Stimulated activated naive CD8-positive, alpha-beta T cell treated with anti-CD3 and anti-CD28 coated beads, Interleukin-15, amount 100 ng/mL, for 72 hours (primary cell): Measurements from ENCODE around the gene CDH20.

Source experiments
- ATAC-seq: fragments of 150-1000 bp; cut with Tn5 transposase; 2 replicates; pipeline ENCODE4 v1.10.0; 2021; ENCODE audit warnings: mild to moderate bottlenecking, moderate library complexity
- DNase-seq, 2 donors: peaks; one replicate each; pipeline ENCODE4 v3.0.0; 2021 to 2022
- H3K27ac Mint-ChIP-seq, 2 donors: one replicate each; pipeline ENCODE4 v1.8.0; 2022; ENCODE audit warnings: mild to moderate bottlenecking in 2 of 2, mixed read lengths in 2 of 2, moderate library complexity in 2 of 2
- H3K27me3 Mint-ChIP-seq: one replicate; pipeline ENCODE4 v1.8.0; 2022; ENCODE audit warnings: mixed read lengths
- H3K4me1 Mint-ChIP-seq: one replicate; pipeline ENCODE4 v1.8.0; 2022; ENCODE audit warnings: mild to moderate bottlenecking, mixed read lengths
- H3K4me3 Mint-ChIP-seq, 2 donors: one replicate each; pipeline ENCODE4 v1.8.0; 2022; ENCODE audit warnings: mild to moderate bottlenecking in 2 of 2, mixed read lengths in 2 of 2, moderate library complexity in 1 of 2
- H3K9me3 Mint-ChIP-seq, 2 donors: one replicate each; pipeline ENCODE4 v1.8.0; 2022; ENCODE audit warnings: mixed read lengths in 2 of 2

CDH20 gene

GRCh38 chr18:61528961-61529360 is 195.7 kb downstream of the CDH20 start:
- DNase-seq (no peak), ATAC-seq (no peak)
- Mint-ChIP-seq H3K27ac (no peak overlapping the region), H3K27me3 (peaks cover 5% of the 10 kb centered on the region), H3K4me3 (no peak overlapping the region), H3K9me3 (no peaks in the 10 kb centered on the region), H3K4me1 (no peaks in the 10 kb centered on the region)

DNA sequence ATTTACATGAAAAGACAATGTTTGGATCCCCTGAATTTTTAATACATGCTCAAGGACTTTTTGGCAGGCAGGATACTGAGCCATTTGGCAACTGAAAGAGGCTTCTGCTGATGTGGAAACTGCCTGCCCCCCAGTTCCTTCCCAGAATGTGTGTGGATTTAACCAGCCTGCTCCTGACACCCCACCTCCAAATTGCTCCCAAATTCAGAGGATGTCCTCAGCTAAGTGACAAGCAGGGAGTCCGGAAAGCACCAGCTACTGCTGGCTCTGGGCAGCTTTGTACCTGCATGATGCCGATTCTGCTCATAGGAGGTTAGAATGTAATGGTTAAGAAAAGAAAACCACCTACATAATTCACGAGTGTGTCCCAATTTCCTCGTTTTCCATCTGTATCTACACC is 197.5 kb downstream of the CDH20 start:
- Mint-ChIP-seq H3K27ac (no peak overlapping the region), H3K4me3 (no peak overlapping the region), H3K9me3 (no peaks in the 10 kb centered on the region), H3K4me1 (no peaks in the 10 kb centered on the region), H3K27me3 (peaks cover 9% of the 10 kb centered on the region)
- ATAC-seq (no peak), DNase-seq (no peak)

DNA sequence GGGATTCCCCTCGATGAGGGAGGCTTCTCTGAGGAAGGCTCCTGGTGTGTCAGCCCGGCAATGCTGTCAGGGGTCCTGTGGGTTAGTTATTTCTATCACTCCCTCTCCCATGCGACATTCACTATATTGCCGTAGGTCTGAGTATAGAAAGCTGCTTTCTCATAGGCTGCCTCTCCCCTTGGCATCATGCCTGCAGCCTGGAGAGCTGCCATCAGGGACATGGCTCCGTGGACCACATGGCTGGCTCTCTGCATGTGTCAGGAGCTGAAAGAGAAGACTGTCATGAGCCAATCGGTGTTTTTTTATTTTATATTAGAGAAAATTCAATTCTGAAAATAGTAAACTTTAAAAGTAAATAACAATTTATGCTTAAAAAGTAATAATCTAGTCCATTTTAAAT is 198.0 kb downstream of the CDH20 start:
- Mint-ChIP-seq H3K4me1 (no peaks in the 10 kb centered on the region), H3K27me3 (peaks cover 9% of the 10 kb centered on the region), H3K9me3 (no peaks in the 10 kb centered on the region), H3K4me3 (no peak overlapping the region), H3K27ac (no peak overlapping the region)
- ATAC-seq (no peak), DNase-seq (no peak)

- ATAC-seq (no peak), DNase-seq (no peak)
- H3K4me1 Mint-ChIP-seq: no peaks in the 10 kb centered on the region
- H3K27me3 Mint-ChIP-seq: peaks cover 9% of the 10 kb centered on the region
- H3K9me3 Mint-ChIP-seq: no peaks in the 10 kb centered on the region
- no peak overlapping the region for H3K4me3 Mint-ChIP-seq
- H3K27ac Mint-ChIP-seq: no peak overlapping the region
Measured at GRCh38 chr18:61531891-61532290, 198.7 kb downstream of the CDH20 start.

- no peaks in the 10 kb centered on the region for H3K4me1 Mint-ChIP-seq
- no peak overlapping the region for H3K27ac Mint-ChIP-seq
- peaks cover 9% of the 10 kb centered on the region for H3K27me3 Mint-ChIP-seq
- no peak overlapping the region for H3K4me3 Mint-ChIP-seq
- ATAC-seq (no peak), DNase-seq (no peak)
- H3K9me3 Mint-ChIP-seq: no peaks in the 10 kb centered on the region
Measured at GRCh38 chr18:61535401-61535800, 202.2 kb downstream of the CDH20 start.

GRCh38 chr18:61541673-61542072 is 208.4 kb downstream of the CDH20 start:
- no peak overlapping the region for H3K4me3 Mint-ChIP-seq
- ATAC-seq: no peak
- no peaks in the 10 kb centered on the region for H3K9me3 Mint-ChIP-seq
- no peaks in the 10 kb centered on the region for H3K4me1 Mint-ChIP-seq
- DNase-seq: no peak
- no peak overlapping the region for H3K27ac Mint-ChIP-seq
- H3K27me3 Mint-ChIP-seq: peaks cover 12% of the 10 kb centered on the region

DNA sequence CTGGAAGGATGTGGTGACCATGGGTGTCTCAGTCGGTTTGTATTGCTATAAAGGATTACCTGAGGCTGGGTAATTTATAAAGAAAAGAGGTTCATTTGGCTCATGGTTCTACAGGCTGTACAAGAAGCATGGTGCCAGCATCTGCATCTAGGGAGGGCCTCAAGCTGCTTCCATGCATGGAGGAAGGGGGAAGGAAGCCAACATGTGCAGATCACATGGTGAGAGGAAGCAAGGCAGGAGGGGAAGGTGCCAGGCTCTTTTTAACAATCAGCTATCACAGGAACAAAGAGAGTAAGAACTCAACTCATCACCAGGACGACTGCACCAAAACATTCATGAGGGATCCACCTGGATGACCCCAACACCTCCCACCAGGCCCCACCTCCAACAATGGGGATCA is 209.4 kb downstream of the CDH20 start:
- no peaks in the 10 kb centered on the region for H3K9me3 Mint-ChIP-seq
- ATAC-seq: no peak
- peaks cover 12% of the 10 kb centered on the region for H3K27me3 Mint-ChIP-seq
- no peaks in the 10 kb centered on the region for H3K4me1 Mint-ChIP-seq
- no peak overlapping the region for H3K4me3 Mint-ChIP-seq
- no peak for DNase-seq
- H3K27ac Mint-ChIP-seq: no peak overlapping the region

DNA sequence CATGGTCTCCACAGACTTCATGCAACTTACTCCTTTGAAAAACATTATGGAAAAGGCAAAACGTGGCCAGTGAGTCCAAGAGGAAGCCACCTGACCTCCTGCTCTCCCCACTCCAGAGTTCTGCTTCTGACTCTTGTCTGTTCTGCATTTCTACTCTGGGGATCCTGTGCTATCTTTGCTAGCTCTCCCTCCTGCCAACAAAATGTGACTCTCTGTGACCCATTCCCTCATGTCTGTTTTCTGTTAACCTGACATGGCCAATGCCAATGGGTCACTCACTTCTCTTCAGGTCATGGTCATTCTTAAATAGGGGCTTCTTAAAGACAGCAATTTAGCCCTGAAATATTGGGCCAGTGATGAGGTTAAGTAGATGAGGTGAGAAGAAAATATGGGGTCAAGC is 210.3 kb downstream of the CDH20 start:
- DNase-seq (no peak), ATAC-seq (no peak)
- Mint-ChIP-seq H3K27me3 (peaks cover 12% of the 10 kb centered on the region), H3K27ac (no peak overlapping the region), H3K9me3 (no peaks in the 10 kb centered on the region), H3K4me1 (no peaks in the 10 kb centered on the region), H3K4me3 (no peak overlapping the region)

GRCh38 chr18:61544178-61544577 is 210.9 kb downstream of the CDH20 start:
- no peaks in the 10 kb centered on the region for H3K9me3 Mint-ChIP-seq
- H3K4me1 Mint-ChIP-seq: no peaks in the 10 kb centered on the region
- peaks cover 12% of the 10 kb centered on the region for H3K27me3 Mint-ChIP-seq
- DNase-seq (no peak), ATAC-seq (no peak)
- H3K4me3 Mint-ChIP-seq: no peak overlapping the region
- no peak overlapping the region for H3K27ac Mint-ChIP-seq

DNA sequence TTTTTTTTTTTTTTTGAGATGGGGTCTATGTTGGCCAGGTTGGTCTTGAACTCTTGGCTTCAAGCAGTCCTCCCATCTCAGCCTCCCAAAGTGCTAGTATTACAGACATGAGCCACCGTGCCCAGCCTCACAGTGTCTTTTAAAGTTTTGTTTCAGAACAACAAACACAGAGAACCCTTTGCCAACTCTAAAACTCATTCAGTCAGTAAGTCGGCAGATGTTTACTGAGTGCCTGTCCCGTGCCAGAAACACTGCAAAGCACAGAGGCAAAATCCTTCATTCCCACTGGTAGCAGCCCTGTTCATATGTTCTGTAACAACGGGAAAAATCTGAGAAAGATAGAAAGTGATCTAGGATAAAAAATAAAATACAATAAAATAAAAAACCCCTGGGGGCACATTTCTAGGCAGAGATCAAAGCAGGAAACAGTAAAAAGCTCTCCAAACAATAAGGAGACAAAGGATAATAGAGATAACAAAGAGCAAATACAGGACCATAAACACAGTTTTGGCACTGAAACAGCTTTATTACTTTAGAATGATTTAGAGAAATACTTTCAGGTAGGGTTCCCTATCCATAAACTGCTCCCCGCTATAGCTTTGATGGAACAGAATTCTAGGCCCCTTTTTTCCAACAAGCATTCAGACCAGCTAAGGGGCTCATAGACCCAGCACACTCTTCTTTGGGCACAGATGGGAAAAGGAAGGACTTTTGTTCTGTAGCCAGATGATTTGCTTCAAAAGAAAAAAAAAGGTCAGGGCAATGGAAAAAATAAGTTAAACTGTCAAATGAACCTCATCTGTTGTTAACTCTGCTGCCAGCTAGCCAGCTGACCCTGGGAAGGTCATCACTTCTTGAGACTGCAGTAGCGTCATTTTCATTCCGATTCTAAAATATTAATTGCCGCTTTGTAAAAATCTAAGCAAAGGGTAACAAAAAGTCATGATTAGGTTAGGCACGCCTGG is 212.3 kb downstream of the CDH20 start:
- Mint-ChIP-seq H3K27ac (no peak overlapping the region), H3K27me3 (peaks cover 20% of the 10 kb centered on the region), H3K9me3 (no peaks in the 10 kb centered on the region), H3K4me3 (no peak overlapping the region), H3K4me1 (no peaks in the 10 kb centered on the region)
- DNase-seq (no peak), ATAC-seq (no peak)

- H3K27me3 Mint-ChIP-seq: peaks cover 20% of the 10 kb centered on the region
- ATAC-seq: no peak
- no peak for DNase-seq
- no peak overlapping the region for H3K4me3 Mint-ChIP-seq
- H3K9me3 Mint-ChIP-seq: no peaks in the 10 kb centered on the region
- H3K4me1 Mint-ChIP-seq: no peaks in the 10 kb centered on the region
- no peak overlapping the region for H3K27ac Mint-ChIP-seq
Measured at GRCh38 chr18:61546590-61546989, 213.4 kb downstream of the CDH20 start.

DNA sequence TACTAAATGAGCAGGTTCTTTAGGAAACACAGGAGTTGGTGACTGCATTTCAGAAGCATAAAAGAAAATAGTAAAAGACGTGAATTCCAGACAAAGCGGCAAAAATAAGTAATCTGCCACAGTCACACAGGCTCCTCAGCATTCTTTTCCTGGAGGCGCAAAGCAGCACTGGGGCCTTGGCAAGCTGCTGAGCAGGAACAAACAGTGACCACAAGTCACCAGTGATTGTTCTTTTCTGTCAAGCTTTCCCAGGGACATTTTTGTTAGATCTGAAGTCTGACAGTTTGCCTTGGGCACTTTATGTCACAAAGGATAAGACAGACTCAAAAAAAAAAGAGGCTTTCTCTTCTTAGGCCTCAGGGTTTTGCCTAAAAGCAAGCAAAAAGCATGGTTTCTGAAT is 216.2 kb downstream of the CDH20 start:
- no peak overlapping the region for H3K4me3 Mint-ChIP-seq
- no peaks in the 10 kb centered on the region for H3K4me1 Mint-ChIP-seq
- ATAC-seq: no peak
- H3K9me3 Mint-ChIP-seq: no peaks in the 10 kb centered on the region
- H3K27ac Mint-ChIP-seq: no peak overlapping the region
- H3K27me3 Mint-ChIP-seq: peaks cover 16% of the 10 kb centered on the region
- no peak for DNase-seq

DNA sequence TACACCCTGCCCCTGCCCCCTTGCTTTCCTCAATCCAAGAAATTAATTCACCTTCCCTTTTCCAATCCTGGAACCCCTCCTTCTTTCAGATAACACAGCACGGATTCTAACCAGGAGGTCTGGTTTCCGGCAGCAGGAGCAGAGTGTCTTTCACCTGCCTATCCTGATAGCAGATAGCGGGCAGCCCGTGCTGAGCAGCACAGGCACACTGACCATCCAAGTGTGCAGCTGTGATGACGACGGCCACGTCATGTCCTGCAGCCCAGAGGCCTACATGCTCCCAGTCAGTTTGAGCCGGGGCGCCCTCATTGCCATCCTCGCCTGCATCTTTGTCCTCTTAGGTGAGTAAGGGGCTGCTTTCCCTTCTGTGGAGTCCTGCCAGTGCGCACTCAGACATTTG is 216.7 kb downstream of the CDH20 start:
- Mint-ChIP-seq H3K4me3 (no peak overlapping the region), H3K27ac (peak overlapping the region in 1 of 2 donors; percentile 34), H3K4me1 (no peaks in the 10 kb centered on the region), H3K9me3 (no peaks in the 10 kb centered on the region), H3K27me3 (peaks cover 16% of the 10 kb centered on the region)
- ATAC-seq (no peak), DNase-seq (no peak)

GRCh38 chr18:61551586-61551985 is 218.4 kb downstream of the CDH20 start:
- Mint-ChIP-seq H3K4me1 (no peaks in the 10 kb centered on the region), H3K27ac (no peak overlapping the region), H3K9me3 (no peaks in the 10 kb centered on the region), H3K27me3 (peaks cover 16% of the 10 kb centered on the region), H3K4me3 (no peak overlapping the region)
- ATAC-seq: no peak
- peak in 1 of 2 donors; percentile 9 for DNase-seq

- DNase-seq: no peak
- no peak overlapping the region for H3K27ac Mint-ChIP-seq
Measured at GRCh38 chr18:61553045-61553659, 219.9 kb downstream of the CDH20 start.

GRCh38 chr18:61554117-61554776 is 221.0 kb downstream of the CDH20 start:
- Mint-ChIP-seq H3K27me3 (peaks cover 16% of the 10 kb centered on the region), H3K4me3 (peak overlapping the region; percentile 84 to 88), H3K27ac (peak overlapping the region; percentile 80 to 90), H3K9me3 (no peaks in the 10 kb centered on the region), H3K4me1 (no peaks in the 10 kb centered on the region)
- peak; percentile 88 for ATAC-seq
- DNase-seq: peak; percentile 40 to 81

More at GRCh38 chr18:61553045-61553659, 219.9 kb downstream of the CDH20 start:
- Mint-ChIP-seq H3K4me1 (no peaks in the 10 kb centered on the region), H3K27me3 (peaks cover 16% of the 10 kb centered on the region), H3K4me3 (peak overlapping the region in 1 of 2 donors; percentile 88), H3K9me3 (no peaks in the 10 kb centered on the region)
- ATAC-seq: no peak
